HG03159 (cell line): ENCODE results near the gene NTF4.
A peak's percentile ranks its signal among the peaks of the same experiment; 100 is the strongest.

Experiments
- ATAC-seq: cut with Tn5 transposase; IDR thresholded peaks from one replicate; pipeline ENCODE4 v1.9.1; 2021; ENCODE audit warnings: mild to moderate bottlenecking, moderate library complexity; ENCODE audit not compliant: unreplicated experiment

The NTF4 gene, protein sequence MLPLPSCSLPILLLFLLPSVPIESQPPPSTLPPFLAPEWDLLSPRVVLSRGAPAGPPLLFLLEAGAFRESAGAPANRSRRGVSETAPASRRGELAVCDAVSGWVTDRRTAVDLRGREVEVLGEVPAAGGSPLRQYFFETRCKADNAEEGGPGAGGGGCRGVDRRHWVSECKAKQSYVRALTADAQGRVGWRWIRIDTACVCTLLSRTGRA

DNA sequence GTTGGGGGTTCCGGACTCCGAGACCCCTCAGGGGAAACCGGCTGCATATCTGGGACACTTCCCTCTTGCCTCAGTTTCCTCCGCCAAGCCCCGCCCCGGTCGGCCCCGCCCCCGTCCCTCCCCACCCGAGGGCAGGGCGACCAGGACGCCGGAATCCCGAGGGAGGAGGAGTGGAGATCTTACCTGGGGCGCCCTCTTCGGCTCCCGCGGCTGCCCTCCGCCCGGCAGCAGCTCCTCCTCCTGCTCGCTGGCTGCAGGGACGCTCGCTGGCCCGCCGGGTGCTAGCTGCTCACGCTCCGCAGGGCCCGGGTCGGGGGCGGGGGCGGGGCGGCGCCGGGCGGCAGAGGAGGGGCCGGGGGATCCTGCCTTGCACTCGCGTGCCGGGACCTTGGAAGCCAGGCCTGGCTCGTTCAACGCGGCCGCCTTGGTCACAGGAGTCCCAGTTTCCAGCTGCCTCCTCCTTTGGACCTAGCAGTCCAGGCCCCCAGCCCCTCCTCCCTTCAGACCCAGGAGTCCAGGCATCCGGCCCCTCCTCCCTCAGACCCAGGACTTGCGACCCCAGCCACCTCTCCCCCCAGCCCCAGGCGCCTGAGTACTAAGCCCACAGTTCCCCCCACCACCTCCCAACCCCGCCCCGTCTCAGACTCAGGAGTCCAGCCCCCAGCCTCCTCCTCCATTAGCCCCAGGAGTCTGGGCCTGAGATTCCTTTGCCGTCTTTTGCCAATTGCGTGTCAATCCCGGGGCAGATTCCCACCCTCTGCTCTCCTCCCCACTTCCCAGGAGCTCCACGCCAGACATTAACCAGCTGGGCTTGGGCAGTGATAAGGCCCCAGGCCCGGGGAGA lies at the start of gene NTF4:
Gene NTF4, minus strand, starts transcription at position 51 of the 844 bp plus-strand sequence. CDS start 2,821 bp downstream, outside the sequence.
- no peak for ATAC-seq

- peak; percentile 51 for ATAC-seq
Observed at GRCh38 chr19:49113762-49114629, 49.4 kb upstream of the NTF4 start, which contains the start of gene LIN7B. LIN7B (plus strand) TSS chr19:49114370; CDS start chr19:49114405, 35 bp downstream.

DNA sequence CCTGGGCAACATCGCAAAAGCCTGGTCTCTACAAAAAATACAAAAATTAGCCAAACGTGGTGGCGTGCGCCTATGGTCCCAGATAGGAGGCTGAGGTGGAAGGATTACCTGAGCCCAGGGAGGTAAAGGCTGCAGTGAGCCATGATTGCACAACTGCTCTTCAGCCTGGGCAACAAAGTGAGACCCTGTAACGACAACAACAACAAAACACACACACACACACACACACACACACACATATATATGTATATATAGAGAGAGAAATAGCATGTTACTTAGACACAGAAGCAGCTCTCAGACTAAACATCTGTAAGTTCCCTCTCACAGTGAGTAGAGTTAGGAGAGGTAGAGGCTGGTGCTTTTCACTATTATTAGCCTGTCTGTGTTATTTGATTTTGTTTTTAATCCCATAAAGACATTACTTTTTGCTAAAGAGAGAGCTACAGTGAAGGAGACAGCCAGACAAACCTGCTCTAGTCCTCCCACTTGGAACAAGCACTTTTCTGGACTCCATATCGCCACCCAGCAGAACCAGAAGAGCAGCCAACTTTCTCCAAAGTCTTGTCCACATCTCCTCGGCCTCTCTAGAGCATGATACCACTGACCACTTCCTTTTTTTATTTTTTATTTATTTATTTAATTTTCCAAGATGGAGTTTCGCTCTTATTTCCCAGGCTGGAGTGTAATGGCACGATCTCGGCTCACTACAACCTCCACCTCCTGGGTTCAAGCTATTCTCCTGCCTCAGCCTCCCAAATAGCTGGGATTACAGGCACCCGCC lies 46.8 kb upstream of the NTF4 start:
- ATAC-seq: no peak

DNA sequence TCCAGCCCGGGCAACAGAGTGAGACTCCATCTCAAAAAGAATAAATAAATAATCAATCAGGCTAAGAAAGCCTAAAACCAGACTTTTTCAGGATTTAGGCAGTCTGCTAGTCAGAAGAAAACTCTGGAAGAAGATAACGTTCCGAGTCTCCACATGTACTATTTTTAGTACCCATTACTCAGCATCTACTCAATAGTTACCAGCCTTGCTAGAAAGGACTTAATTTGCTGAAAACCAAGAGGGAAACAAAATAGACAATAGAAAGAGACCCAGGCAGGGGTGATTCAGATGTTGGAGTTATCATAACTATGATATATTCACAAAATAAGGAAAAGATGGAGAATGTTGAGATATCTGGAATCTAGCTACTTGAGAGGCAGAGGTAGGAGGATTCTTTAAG lies 45.9 kb upstream of the NTF4 start:
- no peak for ATAC-seq

- no peak for ATAC-seq
Observed at GRCh38 chr19:49109569-49110233, 45.1 kb upstream of the NTF4 start.

DNA sequence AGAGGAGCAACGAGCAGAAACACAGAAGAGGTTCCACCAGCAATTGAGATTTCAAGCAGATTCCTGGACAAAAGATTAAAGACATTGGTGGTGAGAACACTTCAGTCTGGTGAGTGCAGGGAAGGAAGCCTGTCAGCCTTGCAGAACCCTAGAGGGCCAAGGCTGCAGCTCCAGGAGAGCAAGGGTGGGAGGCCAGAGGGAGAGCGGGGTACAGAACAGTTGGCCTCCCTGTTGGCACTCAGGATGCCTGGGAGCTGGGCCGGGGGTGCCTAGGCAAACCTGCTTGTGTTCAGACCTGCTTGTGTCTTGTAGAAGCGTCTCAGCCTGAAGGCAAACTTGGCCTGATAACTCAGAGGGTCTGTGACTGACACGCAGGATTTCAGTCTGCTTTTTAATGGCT lies 44.4 kb upstream of the NTF4 start:
- ATAC-seq: no peak

DNA sequence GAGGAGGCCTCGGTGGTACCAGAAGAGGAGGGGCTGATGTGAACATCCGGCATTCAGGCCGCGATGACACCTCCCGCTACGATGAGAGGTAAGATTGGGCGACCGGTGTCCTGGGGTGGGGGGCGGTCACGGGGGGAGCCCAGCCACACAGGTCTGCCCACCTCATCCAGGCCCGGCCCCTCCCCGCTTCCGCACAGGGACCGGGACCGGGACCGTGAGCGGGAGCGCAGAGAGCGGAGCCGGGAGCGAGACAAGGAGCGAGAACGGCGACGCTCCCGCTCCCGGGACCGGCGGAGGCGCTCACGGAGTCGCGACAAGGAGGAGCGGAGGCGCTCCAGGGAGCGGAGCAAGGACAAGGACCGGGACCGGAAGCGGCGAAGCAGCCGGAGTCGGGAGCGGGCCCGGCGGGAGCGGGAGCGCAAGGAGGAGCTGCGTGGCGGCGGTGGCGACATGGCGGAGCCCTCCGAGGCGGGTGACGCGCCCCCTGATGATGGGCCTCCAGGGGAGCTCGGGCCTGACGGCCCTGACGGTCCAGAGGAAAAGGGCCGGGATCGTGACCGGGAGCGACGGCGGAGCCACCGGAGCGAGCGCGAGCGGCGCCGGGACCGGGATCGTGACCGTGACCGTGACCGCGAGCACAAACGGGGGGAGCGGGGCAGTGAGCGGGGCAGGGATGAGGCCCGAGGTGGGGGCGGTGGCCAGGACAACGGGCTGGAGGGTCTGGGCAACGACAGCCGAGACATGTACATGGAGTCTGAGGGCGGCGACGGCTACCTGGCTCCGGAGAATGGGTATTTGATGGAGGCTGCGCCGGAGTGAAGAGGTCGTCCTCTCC lies 43.2 kb upstream of the NTF4 start:
- ATAC-seq: no peak

DNA sequence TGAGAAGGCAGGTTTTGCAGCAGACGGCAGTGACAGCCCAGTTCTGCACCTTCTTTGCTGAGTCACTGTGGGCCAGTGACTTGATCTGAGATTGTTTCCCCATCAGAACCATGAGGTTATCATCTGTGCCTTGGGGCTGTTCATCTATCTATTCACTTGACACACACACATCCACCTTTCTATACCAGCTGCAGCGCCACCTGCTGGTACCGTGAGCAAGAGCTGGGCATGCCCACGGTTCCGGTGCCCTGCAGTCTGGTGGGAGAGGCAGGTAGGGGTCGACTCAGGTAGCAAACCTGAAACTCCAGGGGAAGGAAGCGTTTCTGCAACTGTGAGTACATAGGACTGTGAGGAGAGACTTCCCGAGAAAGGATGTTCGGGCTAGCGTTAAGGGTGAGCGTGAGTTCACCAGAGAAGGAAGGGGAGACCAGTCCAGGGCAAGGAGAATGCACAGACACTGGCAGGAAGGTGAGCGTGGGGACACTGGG lies 42.1 kb upstream of the NTF4 start:
- ATAC-seq: no peak

DNA sequence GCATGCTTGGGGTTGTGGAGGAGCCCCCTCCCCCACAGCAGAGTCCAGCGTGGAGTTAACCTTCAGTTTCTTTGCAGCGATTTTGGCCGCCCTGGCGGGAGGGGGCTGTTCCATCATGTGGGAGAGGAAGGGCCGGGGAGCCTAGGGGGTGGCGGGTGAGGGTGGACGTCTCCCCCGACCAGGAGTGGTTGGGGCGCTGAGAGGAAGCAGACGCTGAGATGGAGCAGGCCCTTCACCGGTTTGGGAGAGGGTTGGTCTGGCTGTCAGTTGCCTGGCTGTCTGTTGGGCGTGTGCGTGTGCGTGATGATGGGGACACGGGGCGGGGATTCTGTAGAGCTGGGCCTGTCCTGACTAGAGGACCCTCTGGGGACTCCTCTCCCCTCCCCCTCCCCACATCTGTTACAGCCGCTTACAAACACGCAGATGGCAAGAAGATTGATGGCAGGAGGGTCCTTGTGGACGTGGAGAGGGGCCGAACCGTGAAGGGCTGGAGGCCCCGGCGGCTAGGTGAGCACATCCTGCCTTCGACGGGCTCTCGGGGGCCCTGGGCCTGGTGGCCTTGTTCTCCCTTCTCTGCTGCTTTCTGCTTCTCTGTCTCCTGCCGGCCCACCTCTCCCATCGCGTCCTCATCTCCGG lies 39.7 kb upstream of the NTF4 start:
- ATAC-seq: no peak

- ATAC-seq: no peak
Observed at GRCh38 chr19:49103331-49104085, 38.9 kb upstream of the NTF4 start.

GRCh38 chr19:49102303-49102702 lies 37.7 kb upstream of the NTF4 start:
- no peak for ATAC-seq

- ATAC-seq: no peak
Observed at GRCh38 chr19:49101160-49101559, 36.5 kb upstream of the NTF4 start.

DNA sequence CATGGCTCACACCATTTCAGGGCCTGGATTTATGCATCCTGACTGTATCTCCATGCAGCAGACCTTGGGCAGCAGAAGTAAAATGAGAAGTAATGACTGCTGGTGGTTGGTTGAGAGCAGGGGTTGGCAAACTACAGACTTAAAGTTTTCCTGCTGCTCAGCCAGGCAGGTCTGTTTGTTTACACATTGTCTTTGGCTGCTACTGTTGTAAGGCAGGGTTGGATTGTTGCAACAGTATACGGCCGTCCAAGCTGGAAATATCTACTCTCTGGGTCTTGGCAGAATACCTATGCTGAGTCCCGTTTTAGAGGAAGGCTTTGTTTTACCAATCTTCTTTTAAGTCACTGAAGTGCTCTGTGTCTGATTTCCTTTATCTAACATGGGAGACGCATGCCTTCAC lies 34.2 kb upstream of the NTF4 start:
- ATAC-seq: no peak

GRCh38 chr19:49097453-49098288 lies 33.1 kb upstream of the NTF4 start:
- no peak for ATAC-seq

GRCh38 chr19:49094505-49095482 lies 30.2 kb upstream of the NTF4 start:
- no peak for ATAC-seq

DNA sequence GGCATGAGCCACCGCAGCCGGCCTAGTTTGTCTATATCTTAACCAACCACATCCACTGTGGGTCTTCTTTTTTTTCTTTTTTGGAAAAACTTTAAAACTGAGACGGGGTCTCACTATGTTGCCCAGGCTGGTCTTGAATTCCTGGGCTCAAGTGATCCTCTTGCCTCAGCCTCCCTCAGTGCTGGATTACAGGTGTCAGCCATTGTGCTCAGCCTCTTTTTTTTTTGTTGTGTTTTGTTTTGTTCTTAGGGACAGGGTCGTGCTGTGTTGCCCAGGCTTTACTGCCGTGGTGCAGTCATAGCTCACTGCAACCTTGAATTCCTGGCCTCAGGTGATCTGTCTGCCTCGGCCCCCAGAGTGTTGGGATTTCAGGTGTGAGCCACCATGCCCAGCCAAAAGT lies 28.1 kb upstream of the NTF4 start:
- no peak for ATAC-seq
